HL-60/S4 (cell line): ENCODE measurements around the gene IL12A.

ENCODE experiments used
- in situ Hi-C: fragments of 300-500 bp; cut with MboI; formaldehyde crosslinking; loops from 2 replicates; pipeline ENCODE4 v1.14.3; 2022; ENCODE audit warnings: low sequenced_read_pairs

IL12A gene

DNA sequence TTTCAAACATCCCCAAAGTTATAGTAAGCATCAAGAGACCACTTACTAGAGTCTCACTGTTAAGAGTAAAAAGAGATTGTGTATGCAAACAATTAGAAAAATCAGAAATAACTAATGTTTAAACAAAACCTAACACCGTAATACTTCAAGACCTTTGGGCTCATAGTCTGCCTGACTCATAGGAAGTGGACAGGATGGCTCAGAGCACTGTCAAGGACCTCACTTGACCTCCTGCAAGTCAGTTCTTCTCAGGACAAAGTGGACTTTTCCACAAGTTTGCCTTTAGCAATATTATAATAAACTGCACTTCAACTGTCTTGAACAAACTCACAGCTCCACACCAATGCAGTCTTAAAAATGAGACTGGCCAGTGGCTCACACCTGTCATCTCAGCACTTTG is 34.8 kb downstream of the IL12A start:
- in situ Hi-C loops: no loop called here

GRCh38 chr3:160027541-160028195 is 39.0 kb downstream of the IL12A start:
- in situ Hi-C loops: loop anchor here (25.0 kb wide), 1 partner anchor 460 kb away; no protein-coding TSS in a partner anchor

- in situ Hi-C loops: loop anchor here (25.0 kb wide), 1 partner anchor 452 kb away; no protein-coding TSS in a partner anchor
These were observed 47.1 kb downstream of the IL12A start for GRCh38 chr3:160035757-160036156.

DNA sequence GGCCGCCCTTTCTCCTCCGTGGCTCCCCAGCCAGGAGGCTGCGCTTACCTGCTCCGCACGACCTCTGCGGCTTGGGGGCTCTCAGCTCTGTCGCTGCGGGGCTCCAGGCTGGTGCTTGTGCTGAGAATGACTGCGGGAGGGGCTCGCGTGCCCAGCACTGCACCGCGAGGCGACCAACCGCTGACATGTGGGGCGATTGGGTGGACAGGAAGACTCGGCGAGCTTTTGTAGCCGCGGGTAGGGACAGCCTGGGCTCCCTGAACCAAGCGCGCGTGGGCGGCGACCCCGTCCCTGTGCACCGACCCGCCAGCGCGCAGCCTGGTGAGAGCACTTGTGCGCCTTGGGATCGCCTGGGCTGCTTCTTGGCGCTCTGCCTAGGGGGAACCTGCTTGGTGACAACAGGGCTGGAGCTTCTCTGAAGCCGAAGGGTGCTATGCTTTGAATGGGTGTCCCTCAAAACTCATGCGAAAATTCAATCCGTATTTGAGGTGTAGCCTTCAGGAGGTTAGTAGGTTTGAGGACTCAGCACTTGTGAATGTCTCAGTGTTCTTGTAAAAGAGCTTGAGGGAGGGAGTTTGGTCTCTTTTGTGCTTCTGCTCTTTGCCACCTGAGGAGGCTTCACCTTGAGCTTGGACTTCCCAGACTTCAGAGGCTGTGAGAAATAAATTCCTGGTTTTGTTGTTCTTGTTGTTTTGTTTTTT is 50.4 kb downstream of the IL12A start:
- in situ Hi-C loops: loop anchor here (25.0 kb wide), 1 partner anchor 448 kb away; no protein-coding TSS in a partner anchor

DNA sequence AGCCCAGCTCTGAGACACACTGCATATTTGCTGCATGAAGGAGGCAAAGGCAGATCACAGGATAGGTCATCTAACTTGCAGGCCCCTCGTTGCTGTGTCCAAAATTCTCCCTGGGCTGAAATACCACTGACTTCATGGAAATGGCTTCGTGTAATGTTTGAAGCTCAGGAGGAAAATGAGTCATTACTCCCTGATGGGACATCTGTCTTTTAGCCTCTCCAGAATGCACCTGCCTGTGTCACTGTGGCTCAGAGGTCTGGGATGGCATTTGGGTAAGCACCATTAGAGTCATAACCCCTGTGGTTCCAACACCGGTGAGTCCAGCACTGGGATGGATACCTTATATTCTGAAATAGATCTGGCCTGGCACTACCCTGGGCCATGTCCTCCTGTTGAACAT is 51.5 kb downstream of the IL12A start:
- in situ Hi-C loops: loop anchor here (25.0 kb wide), 1 partner anchor 447 kb away; no protein-coding TSS in a partner anchor

DNA sequence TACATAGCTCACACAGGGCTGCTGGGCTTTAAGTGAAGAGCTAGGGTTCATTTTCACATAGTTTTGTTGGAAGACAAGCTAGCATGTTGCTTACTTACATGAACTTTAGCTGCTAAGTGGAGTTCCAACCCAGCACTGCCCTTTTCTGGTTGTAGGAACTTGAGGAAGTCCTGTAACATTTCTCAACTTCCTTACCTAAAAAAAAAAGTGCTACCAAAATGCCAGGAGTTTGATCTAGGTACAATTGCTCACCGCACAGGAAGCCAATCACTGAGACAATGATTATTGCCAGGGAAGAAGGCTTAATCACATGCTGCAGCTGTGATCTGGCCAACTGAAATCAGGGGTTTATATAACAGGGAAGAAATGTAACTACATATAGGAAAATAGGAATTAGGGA is 52.8 kb downstream of the IL12A start:
- in situ Hi-C loops: loop anchor here (25.0 kb wide), 1 partner anchor 446 kb away; no protein-coding TSS in a partner anchor

DNA sequence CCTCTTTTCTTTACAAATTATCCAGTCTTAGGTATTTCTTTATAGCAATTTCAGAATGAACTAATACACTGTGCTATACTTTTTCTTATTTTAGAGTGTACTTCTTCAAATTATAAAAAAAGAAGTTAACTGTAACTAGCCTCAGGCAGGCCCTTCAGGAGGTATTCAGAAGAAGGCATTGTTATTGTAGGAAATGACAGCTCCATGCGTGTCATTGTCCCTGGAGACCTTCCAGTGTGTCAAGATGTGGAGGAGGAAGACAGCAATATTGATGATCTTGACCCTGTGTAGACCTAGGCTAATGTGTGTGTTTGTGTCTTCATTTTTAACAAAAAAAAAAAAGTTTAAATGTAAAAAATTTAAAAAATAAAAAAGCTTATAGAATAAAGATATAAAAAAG is 55.5 kb downstream of the IL12A start:
- in situ Hi-C loops: loop anchor here (25.0 kb wide), 1 partner anchor 443 kb away; no protein-coding TSS in a partner anchor
